KMS-11 (cell line): Measurements from ENCODE around the gene TSPAN7.

Experiments used
- H2AFZ ChIP-seq: fragments of 200-600 bp; sonication (generic); 2 replicates; pipeline ENCODE4 v1.6.1; 2016; ENCODE audit warnings: antibody characterized with exemption, mixed run types, low read depth
- H3K27ac ChIP-seq: fragments of 200-600 bp; sonication (generic); 2 replicates; pipeline ENCODE4 v1.6.1; 2016; ENCODE audit warnings: mild to moderate bottlenecking, mixed run types
- H3K27me3 ChIP-seq: fragments of 200-600 bp; sonication (generic); 2 replicates; pipeline ENCODE4 v1.6.1; 2017; ENCODE audit warnings: mild to moderate bottlenecking, low read depth, mixed run types, moderate library complexity; ENCODE audit not compliant: insufficient read depth
- H3K36me3 ChIP-seq: fragments of 200-600 bp; sonication (generic); 2 replicates; pipeline ENCODE4 v1.6.1; 2017; ENCODE audit warnings: mild to moderate bottlenecking, mixed run types; ENCODE audit not compliant: insufficient read depth
- H3K4me1 ChIP-seq: fragments of 200-600 bp; sonication (generic); 2 replicates; pipeline ENCODE4 v1.6.1; 2016; ENCODE audit warnings: mild to moderate bottlenecking, low read depth, mixed run types; ENCODE audit not compliant: poor library complexity, severe bottlenecking
- H3K4me2 ChIP-seq: fragments of 200-600 bp; sonication (generic); 2 replicates; pipeline ENCODE4 v1.7.0; 2016; ENCODE audit warnings: mild to moderate bottlenecking, mixed run types
- H3K4me3 ChIP-seq: fragments of 200-600 bp; sonication (generic); IDR thresholded peaks from 2 replicates; pipeline ENCODE4 v1.6.1; 2017; ENCODE audit warnings: low read depth, low read length, mixed read lengths; ENCODE audit not compliant: insufficient read depth
- H3K79me2 ChIP-seq: fragments of 200-600 bp; sonication (generic); 2 replicates; pipeline ENCODE4 v1.6.1; 2016; ENCODE audit warnings: low read depth, mixed run types; ENCODE audit not compliant: insufficient read depth
- H3K9ac ChIP-seq: fragments of 200-600 bp; sonication (generic); 2 replicates; pipeline ENCODE4 v1.6.1; 2016; ENCODE audit warnings: mild to moderate bottlenecking, mixed run types
- H4K20me1 ChIP-seq: fragments of 200-600 bp; sonication (generic); 2 replicates; pipeline ENCODE4 v1.6.1; 2016; ENCODE audit warnings: mild to moderate bottlenecking, mixed run types; ENCODE audit not compliant: insufficient read depth
- CTCF ChIP-seq: fragments of 200-600 bp; sonication (generic); conservative IDR thresholded peaks from 2 replicates; pipeline ENCODE4 v1.6.1; 2017; ENCODE audit warnings: low read depth, mild to moderate bottlenecking, antibody characterized with exemption, low read length, moderate library complexity, mixed read lengths

Gene TSPAN7

DNA sequence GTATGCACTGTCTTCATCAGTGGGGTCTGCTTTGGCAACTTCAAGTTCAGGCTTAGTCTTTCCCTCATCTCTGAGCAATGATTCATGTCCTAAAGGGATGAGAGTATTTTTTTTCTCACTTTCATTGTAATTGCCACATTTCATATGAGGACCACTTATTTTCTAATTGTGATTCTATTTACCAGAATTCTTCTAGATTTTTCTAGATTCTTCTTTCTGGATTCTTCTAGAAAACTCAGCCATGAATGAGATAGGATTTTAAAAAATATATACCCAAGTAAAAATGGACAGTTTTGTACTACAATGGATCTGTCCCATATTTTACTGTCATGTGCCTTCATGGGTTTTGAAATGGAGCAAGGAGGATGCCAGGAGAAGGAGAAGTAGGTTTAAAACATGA, 78.4 kb downstream of the TSPAN7 start:
- Histone ChIP-seq H3K9ac (no peak overlapping the region), H3K36me3 (no peaks in the 10 kb centered on the region), H3K27me3 (no peaks in the 10 kb centered on the region), H3K79me2 (no peaks in the 10 kb centered on the region), H3K27ac (no peak overlapping the region), H3K4me3 (no peak overlapping the region), H4K20me1 (no peaks in the 10 kb centered on the region), H2AFZ (no peak overlapping the region), H3K4me1 (no peaks in the 10 kb centered on the region), H3K4me2 (no peak overlapping the region)
- TF ChIP-seq CTCF, result no peak

GRCh38 chrX:38641197-38641596, 79.9 kb downstream of the TSPAN7 start:
- no peaks in the 10 kb centered on the region for H3K4me1 ChIP-seq
- no peak overlapping the region for H3K4me2 ChIP-seq
- TF ChIP-seq CTCF, result no peak
- H3K79me2 ChIP-seq, result no peaks in the 10 kb centered on the region
- no peak overlapping the region for H3K27ac ChIP-seq
- no peak overlapping the region for H3K4me3 ChIP-seq
- H3K27me3 ChIP-seq, result no peaks in the 10 kb centered on the region
- H2AFZ ChIP-seq, result no peak overlapping the region
- H3K36me3 ChIP-seq, result no peaks in the 10 kb centered on the region
- no peak overlapping the region for H3K9ac ChIP-seq
- H4K20me1 ChIP-seq, result no peaks in the 10 kb centered on the region

DNA sequence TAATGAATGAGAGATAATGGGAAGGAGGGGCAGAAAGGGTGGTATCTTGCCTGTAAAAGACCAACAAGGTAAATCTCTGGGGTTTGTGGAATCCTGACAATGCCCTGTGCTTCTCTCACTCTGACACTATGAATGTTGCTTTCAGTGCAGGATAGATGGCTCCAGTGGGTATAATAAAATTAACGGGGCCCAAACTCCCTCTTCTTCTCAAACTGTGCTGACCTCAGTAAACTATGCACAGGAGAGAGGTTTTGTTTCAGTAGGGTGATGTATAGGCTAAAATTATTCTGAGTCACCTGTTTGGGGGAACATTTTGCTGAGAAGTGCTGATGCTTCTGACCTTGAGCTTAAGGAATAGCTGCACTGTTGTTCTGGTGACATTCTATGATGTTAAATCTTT, 82.6 kb downstream of the TSPAN7 start:
- Histone ChIP-seq H3K79me2 (no peaks in the 10 kb centered on the region), H3K36me3 (no peaks in the 10 kb centered on the region), H3K4me2 (no peak overlapping the region), H3K4me1 (peaks cover 9% of the 10 kb centered on the region), H3K9ac (no peak overlapping the region), H4K20me1 (no peaks in the 10 kb centered on the region), H2AFZ (no peak overlapping the region), H3K27me3 (no peaks in the 10 kb centered on the region), H3K4me3 (no peak overlapping the region), H3K27ac (no peak overlapping the region)
- TF ChIP-seq CTCF, result no peak

DNA sequence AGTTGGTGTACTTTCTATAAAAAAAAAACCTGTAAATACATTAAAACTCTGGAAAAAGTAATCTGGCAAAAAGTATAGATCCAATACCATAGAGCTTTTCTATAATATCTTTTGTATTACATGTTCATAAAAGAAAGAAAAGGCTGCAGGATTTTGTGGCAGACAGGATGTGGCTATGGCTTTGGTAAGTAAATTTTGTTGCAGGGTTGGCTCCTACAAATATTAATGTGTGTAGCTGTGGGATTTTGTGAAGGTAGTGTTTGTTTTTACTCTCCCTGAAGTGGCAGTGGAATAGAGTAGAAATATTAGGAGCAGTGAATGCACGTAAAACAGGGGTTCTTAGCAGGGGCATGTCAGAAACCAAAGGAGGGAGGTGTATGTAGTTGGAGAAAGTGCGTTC, 84.8 kb downstream of the TSPAN7 start:
- H3K9ac ChIP-seq, result no peak overlapping the region
- no peaks in the 10 kb centered on the region for H3K36me3 ChIP-seq
- no peaks in the 10 kb centered on the region for H3K79me2 ChIP-seq
- no peaks in the 10 kb centered on the region for H3K27me3 ChIP-seq
- no peaks in the 10 kb centered on the region for H4K20me1 ChIP-seq
- no peak overlapping the region for H3K4me2 ChIP-seq
- peaks cover 9% of the 10 kb centered on the region for H3K4me1 ChIP-seq
- no peak for TF ChIP-seq CTCF
- no peak overlapping the region for H3K27ac ChIP-seq
- H2AFZ ChIP-seq, result no peak overlapping the region
- no peak overlapping the region for H3K4me3 ChIP-seq

DNA sequence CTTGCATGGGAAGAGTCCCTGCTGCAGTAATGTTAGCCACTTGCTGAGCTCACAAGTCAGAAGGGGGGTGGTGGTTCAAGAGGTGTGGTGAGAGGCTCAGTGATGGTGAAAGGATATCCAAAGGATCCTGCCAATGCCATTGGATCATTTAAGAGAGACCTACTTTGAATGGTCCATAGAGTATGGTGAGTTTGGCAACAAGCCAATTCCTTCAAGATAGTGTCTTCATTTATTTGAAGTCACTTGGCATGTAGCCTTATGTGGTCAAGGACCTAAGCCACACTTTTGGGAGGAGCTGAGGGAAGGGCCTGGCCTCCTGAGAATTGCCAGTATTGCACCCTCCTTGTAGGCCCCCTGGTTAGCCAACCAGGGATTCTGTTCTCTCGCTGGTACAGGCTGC, 87.9 kb downstream of the TSPAN7 start:
- no peak overlapping the region for H3K9ac ChIP-seq
- H3K27ac ChIP-seq, result no peak overlapping the region
- H3K4me2 ChIP-seq, result no peak overlapping the region
- H3K4me1 ChIP-seq, result peaks cover 23% of the 10 kb centered on the region
- H3K4me3 ChIP-seq, result no peak overlapping the region
- no peak overlapping the region for H2AFZ ChIP-seq
- no peaks in the 10 kb centered on the region for H3K36me3 ChIP-seq
- no peaks in the 10 kb centered on the region for H3K27me3 ChIP-seq
- no peaks in the 10 kb centered on the region for H3K79me2 ChIP-seq
- no peaks in the 10 kb centered on the region for H4K20me1 ChIP-seq
- TF ChIP-seq CTCF, result no peak
